NCI-H187 treated with DMSO at 0.1 percent for 48 hours (cell line): ENCODE data around the gene INIP.
"Not testable (repeated sequence)": the region's sequence is repeated elsewhere in the genome, so short reads cannot be mapped to it uniquely, and the experiment has no call there.

Source experiments
- DNase-seq: peaks from one replicate; lab custom pipeline; 2025; lab: John Stamatoyannopoulos, UW

Gene INIP

GRCh38 chr9:112734892-112735291 lies 17.0 kb upstream of the INIP start:
- no peak for DNase-seq

- DNase-seq: no peak
Measured at GRCh38 chr9:112731971-112732370, 14.1 kb upstream of the INIP start.

- DNase-seq: no peak
Measured at GRCh38 chr9:112728401-112728800, 10.5 kb upstream of the INIP start.

GRCh38 chr9:112726428-112726827 lies 8.5 kb upstream of the INIP start:
- DNase-seq: no peak

GRCh38 chr9:112725961-112726360 lies 8.0 kb upstream of the INIP start:
- DNase-seq: no peak

GRCh38 chr9:112722749-112723148 lies 4.8 kb upstream of the INIP start:
- not testable (repeated sequence) for DNase-seq

- no peak for DNase-seq
Measured at GRCh38 chr9:112720113-112720780, 2.3 kb upstream of the INIP start.

- DNase-seq: no peak
Measured at GRCh38 chr9:112719696-112720095, 1.8 kb upstream of the INIP start.

GRCh38 chr9:112719241-112719691 lies 1.3 kb upstream of the INIP start:
- DNase-seq: no peak

GRCh38 chr9:112712678-112713077 lies 5.2 kb downstream of the INIP start:
- no peak for DNase-seq

- no peak for DNase-seq
Measured at GRCh38 chr9:112711050-112711689, 6.7 kb downstream of the INIP start.

GRCh38 chr9:112705768-112706427 lies 12.0 kb downstream of the INIP start:
- DNase-seq: no peak

GRCh38 chr9:112703304-112703703 lies 14.6 kb downstream of the INIP start:
- no peak for DNase-seq

GRCh38 chr9:112700085-112700484 lies 17.8 kb downstream of the INIP start:
- no peak for DNase-seq

- no peak for DNase-seq
Measured at GRCh38 chr9:112699230-112699629, 18.7 kb downstream of the INIP start.

GRCh38 chr9:112696461-112696860 lies 21.5 kb downstream of the INIP start:
- no peak for DNase-seq

GRCh38 chr9:112694706-112695555 lies 23.0 kb downstream of the INIP start:
- DNase-seq: no peak

GRCh38 chr9:112689161-112689740 lies 28.7 kb downstream of the INIP start:
- no peak for DNase-seq

- no peak for DNase-seq
Measured at GRCh38 chr9:112680731-112681402, 37.0 kb downstream of the INIP start.

GRCh38 chr9:112677040-112677439 lies 40.9 kb downstream of the INIP start:
- no peak for DNase-seq

- DNase-seq: not testable (repeated sequence)
Measured at GRCh38 chr9:112673221-112673620, 44.7 kb downstream of the INIP start.
